OCI-LY1 (cell line): Measurements from ENCODE around the gene COA5.

Source experiments
- H2AFZ ChIP-seq: fragments of 200-600 bp; sonication (generic), shearing (Covaris generic); 2 replicates; pipeline ENCODE4 v1.6.0; 2014; ENCODE audit warnings: antibody characterized with exemption, mild to moderate bottlenecking, low read length
- H3F3A ChIP-seq: fragments of 200-600 bp; sonication (generic), shearing (Covaris generic); 2 replicates; pipeline ENCODE4 v1.6.0; 2014; ENCODE audit warnings: mild to moderate bottlenecking, antibody characterized with exemption, low read length, moderate library complexity; ENCODE audit not compliant: insufficient read depth
- H3K27ac ChIP-seq: fragments of 200-600 bp; sonication (generic); 2 replicates; pipeline ENCODE4 v1.5.1; 2014; ENCODE audit warnings: low read length, mixed run types, mild to moderate bottlenecking, low read depth; ENCODE audit not compliant: poor library complexity, severe bottlenecking
- H3K27me3 ChIP-seq: fragments of 200-600 bp; sonication (generic); 2 replicates; pipeline ENCODE4 v1.6.0; 2014; ENCODE audit warnings: antibody characterized with exemption, mild to moderate bottlenecking, low read length, moderate library complexity; ENCODE audit not compliant: insufficient read depth
- H3K36me3 ChIP-seq: fragments of 200-600 bp; sonication (generic); 2 replicates; pipeline ENCODE4 v1.6.1; 2014; ENCODE audit warnings: mild to moderate bottlenecking, antibody characterized with exemption, low read length, moderate library complexity, mixed read lengths; ENCODE audit not compliant: insufficient read depth
- H3K4me1 ChIP-seq: fragments of 200-600 bp; sonication (generic); 2 replicates; pipeline ENCODE4 v1.5.1; 2014; ENCODE audit warnings: mild to moderate bottlenecking, low read length, moderate library complexity; ENCODE audit not compliant: insufficient read depth, severe bottlenecking
- H3K4me2 ChIP-seq: fragments of 200-600 bp; sonication (generic), shearing (Covaris generic); 2 replicates; pipeline ENCODE4 v1.6.1; 2014; ENCODE audit warnings: low read length
- H3K4me3 ChIP-seq: fragments of 200-600 bp; sonication (generic); 2 replicates; pipeline ENCODE4 v1.5.1; 2014; ENCODE audit warnings: low read length, low read depth, mild to moderate bottlenecking, mixed read lengths; ENCODE audit not compliant: poor library complexity, severe bottlenecking
- H3K79me2 ChIP-seq: fragments of 200-600 bp; shearing (Covaris generic); 2 replicates; pipeline ENCODE4 v1.6.1; 2016; ENCODE audit warnings: mixed run types, low read length, mixed read lengths; ENCODE audit not compliant: insufficient read depth
- H3K9ac ChIP-seq: fragments of 200-600 bp; sonication (generic), shearing (Covaris generic); 2 replicates; pipeline ENCODE4 v1.6.1; 2014; ENCODE audit warnings: mild to moderate bottlenecking, low read length, mixed read lengths
- H3K9me2 ChIP-seq: fragments of 200-600 bp; sonication (generic), shearing (Covaris generic); 2 replicates; pipeline ENCODE4 v1.6.1; 2014; ENCODE audit warnings: low read depth, mild to moderate bottlenecking, low read length, mixed read lengths
- H3K9me3 ChIP-seq: fragments of 200-600 bp; shearing (Covaris generic); 2 replicates; pipeline ENCODE4 v1.6.1; 2014; ENCODE audit warnings: low read length, mixed read lengths
- H4K20me1 ChIP-seq: fragments of 200-600 bp; sonication (generic), shearing (Covaris generic); 2 replicates; pipeline ENCODE4 v1.6.0; 2016; ENCODE audit warnings: mild to moderate bottlenecking, low read length; ENCODE audit not compliant: insufficient read depth
- CTCF ChIP-seq: fragments of 200-600 bp; sonication (generic), shearing (Covaris generic); IDR thresholded peaks from 2 replicates; pipeline ENCODE4 v1.5.1; 2017; ENCODE audit warnings: mild to moderate bottlenecking, antibody characterized with exemption, low read length, moderate library complexity, mixed read lengths
- EZH2 ChIP-seq: fragments of 200-600 bp; sonication (generic), shearing (Covaris generic); IDR thresholded peaks from 2 replicates; pipeline ENCODE4 v1.8.0; 2017; ENCODE audit warnings: borderline replicate concordance, mixed run types, mild to moderate bottlenecking, antibody characterized with exemption, low read length, moderate library complexity, mixed read lengths

The COA5 gene

GRCh38 chr2:98585386-98585785, 22.9 kb downstream of the COA5 start:
- no peaks in the 10 kb centered on the region for H3K9me2 ChIP-seq
- H3K36me3 ChIP-seq = peaks cover 5% of the 10 kb centered on the region; the same call in 1 of the 2 replicates
- no peak overlapping the region for H3K4me2 ChIP-seq
- peaks cover 6% of the 10 kb centered on the region for H3K4me1 ChIP-seq
- TF ChIP-seq EZH2 (no peak), CTCF (no peak)
- no peak overlapping the region for H3K9ac ChIP-seq
- no peak overlapping the region for H2AFZ ChIP-seq
- H3K4me3 ChIP-seq = no peak overlapping the region
- no peak overlapping the region for H3K27ac ChIP-seq
- H4K20me1 ChIP-seq = no peaks in the 10 kb centered on the region
- H3K79me2 ChIP-seq = no peaks in the 10 kb centered on the region
- H3K9me3 ChIP-seq = no peaks in the 10 kb centered on the region
- H3F3A ChIP-seq = no peaks in the 10 kb centered on the region
- H3K27me3 ChIP-seq = no peaks in the 10 kb centered on the region

GRCh38 chr2:98583816-98584618, 24.3 kb downstream of the COA5 start:
- H3K9me3 ChIP-seq = no peaks in the 10 kb centered on the region
- no peaks in the 10 kb centered on the region for H4K20me1 ChIP-seq
- no peak overlapping the region for H3K4me2 ChIP-seq
- no peak overlapping the region for H3K9ac ChIP-seq
- H3K4me1 ChIP-seq = peaks cover 6% of the 10 kb centered on the region
- H3K27me3 ChIP-seq = no peaks in the 10 kb centered on the region
- no peaks in the 10 kb centered on the region for H3F3A ChIP-seq
- TF ChIP-seq CTCF = no peak
- TF ChIP-seq EZH2 = no peak
- no peaks in the 10 kb centered on the region for H3K79me2 ChIP-seq
- H3K36me3 ChIP-seq = peaks cover 5% of the 10 kb centered on the region; the same call in 1 of the 2 replicates
- no peaks in the 10 kb centered on the region for H3K9me2 ChIP-seq
- no peak overlapping the region for H3K27ac ChIP-seq
- no peak overlapping the region for H3K4me3 ChIP-seq
- H2AFZ ChIP-seq = no peak overlapping the region

GRCh38 chr2:98583276-98583675, 25.0 kb downstream of the COA5 start:
- Histone ChIP-seq H3K27me3 (no peaks in the 10 kb centered on the region), H3K9me2 (no peaks in the 10 kb centered on the region), H3K4me3 (no peak overlapping the region), H2AFZ (no peak overlapping the region), H3K9me3 (no peaks in the 10 kb centered on the region), H3K4me2 (no peak overlapping the region), H3K79me2 (no peaks in the 10 kb centered on the region), H4K20me1 (no peaks in the 10 kb centered on the region), H3F3A (no peaks in the 10 kb centered on the region), H3K4me1 (peaks cover 6% of the 10 kb centered on the region), H3K36me3 (peaks cover 5% of the 10 kb centered on the region; the same call in 1 of the 2 replicates), H3K9ac (no peak overlapping the region), H3K27ac (no peak overlapping the region)
- TF ChIP-seq CTCF = no peak
